HG03060 (cell line): Measurements from ENCODE around the gene GFPT2.

ENCODE experiments used
- ATAC-seq: cut with Tn5 transposase; IDR thresholded peaks from one replicate; pipeline ENCODE4 v1.9.1; 2021; ENCODE audit warnings: low read depth, moderate number of reproducible peaks; ENCODE audit not compliant: unreplicated experiment

Gene GFPT2

DNA sequence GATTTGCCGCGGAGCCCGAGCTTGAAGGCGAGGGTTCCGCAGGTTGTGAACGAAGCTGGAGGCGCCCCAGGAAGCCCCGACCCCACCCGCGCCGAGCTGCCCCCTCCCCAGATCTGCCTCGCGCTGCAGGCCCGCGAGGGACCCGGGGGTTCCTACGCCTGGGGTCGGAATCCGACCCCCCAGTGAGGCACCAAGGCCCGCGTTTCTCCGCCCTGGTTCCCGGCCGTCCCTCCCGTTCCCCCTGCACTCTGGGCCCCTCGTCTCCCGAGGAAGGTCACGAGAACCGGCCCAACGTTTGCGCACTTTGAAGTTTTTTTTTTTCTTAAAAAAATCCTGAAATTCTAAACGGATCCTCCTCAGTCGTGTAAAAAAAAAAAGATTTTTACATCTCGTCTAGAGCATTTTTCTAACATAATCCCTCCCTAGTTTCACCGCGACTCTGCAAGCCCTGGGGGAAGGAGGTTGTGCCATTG is 880 bp upstream of the GFPT2 start:
- ATAC-seq: no peak

DNA sequence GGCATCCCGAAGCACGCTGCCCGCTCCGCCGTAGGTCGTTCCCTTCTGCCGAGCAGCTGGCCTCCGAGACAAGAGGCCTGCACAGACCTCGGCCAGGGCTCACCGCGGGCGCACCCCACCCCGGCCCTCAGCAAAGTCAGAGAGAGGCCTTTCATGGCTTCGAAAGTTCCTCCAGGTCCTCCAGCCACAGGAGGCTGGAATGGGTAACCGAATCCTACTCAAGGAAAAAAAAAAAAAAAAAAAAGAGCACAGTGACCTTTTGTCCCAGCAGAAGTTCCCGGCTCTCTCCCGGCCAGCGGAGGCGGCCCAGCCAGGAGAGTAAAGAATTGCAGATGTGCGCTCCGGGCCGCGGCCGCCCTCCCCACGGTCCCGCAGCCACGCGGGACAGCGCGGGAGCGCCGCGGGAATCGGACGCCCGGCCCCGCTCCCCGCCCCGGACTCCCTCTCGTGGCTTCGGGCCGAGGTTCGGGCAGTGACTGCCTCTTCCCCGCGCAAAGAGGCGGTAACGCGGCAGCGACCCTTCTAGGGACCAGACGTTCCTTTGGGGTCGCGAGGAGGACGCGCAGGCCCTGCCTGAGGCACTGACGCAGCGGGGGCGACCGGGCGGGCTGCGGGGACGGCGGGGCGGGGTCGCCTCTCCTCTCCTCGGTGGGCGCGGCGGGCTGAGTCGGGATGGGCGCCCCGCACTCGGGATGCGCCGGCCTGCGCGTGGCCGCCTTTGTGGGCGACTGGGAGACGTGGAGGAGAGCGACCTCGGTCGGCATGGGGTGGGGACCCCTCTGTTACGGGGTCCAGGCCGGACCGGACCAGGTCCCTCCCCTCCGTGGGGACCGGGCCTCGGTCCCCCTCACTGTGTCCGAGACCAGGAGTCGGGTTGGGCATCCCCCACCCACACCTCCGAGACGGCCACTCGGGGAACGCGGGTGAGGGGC is 754 bp downstream of the GFPT2 start:
- no peak for ATAC-seq

DNA sequence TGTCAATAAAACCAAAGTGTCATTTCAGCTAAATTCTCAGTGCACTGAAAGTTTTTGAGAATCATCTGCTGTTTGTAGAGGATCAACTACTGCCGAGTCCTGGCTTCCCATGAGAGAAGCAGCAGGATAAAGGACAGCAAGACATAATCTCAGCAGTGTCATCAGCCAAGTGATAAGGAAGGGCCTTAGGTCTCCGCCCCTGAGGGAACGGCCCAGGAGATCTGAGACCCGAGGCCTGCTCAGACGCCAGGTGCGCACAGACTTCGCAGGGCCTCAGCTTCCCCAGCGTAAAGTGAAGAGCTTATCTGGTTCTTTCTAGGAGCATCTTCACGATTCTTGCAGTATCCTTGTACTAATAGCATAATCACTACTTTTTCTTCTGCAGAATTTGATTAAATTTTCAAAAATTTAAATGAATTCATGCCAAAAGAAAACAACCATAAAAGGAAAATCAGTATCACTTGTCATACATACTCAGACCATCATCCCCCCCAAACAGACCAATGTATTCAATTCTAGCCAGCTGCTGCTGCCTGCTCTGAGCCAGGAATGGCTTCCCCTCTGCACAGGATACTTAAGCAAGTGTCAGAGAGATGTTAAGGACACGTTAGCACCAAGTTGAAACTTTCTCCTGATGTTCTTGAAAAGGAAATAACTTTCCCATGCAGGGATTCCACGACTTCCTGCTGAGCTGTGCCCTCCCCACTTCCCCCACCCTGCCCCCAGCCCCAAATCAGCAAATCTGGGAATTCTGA is 2.2 kb downstream of the GFPT2 start:
- no peak for ATAC-seq

DNA sequence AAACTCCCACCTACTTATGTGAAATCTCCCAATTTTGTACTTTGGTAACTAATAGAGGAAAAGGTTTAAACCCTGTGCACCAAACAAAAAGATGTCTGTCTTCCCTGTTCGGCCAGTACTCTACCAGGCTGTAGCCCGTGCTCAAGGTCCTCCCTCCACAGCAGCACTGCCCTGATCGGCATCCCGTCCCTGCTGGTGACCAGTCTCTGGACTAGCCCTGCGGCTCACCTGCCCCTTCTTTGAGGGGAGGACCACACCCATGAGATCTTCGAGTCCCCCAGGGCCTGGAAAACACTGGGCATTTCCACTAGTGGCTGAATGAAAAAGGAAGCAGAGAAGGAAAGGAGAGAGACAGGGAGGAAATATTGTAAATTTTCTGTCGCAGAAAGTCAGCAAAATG is 2.8 kb downstream of the GFPT2 start:
- no peak for ATAC-seq

DNA sequence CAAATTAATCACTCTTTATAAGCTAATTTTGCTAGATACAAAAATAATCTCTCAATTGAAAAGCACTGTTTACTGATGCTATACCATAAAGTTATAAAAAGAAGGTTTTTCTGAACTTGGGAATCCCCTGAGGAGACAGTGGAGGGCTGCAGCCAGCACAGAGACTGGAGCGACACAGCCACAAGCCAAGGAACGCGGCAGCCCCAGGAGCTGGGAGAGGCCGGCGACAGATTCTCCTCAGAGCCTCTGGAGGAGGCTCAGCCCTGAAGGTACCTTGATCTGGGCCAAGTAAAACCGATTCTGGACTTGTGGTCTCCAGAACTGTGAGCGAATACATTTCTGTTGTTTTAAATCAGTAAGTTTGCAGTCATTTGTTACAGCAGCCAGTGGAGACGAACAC is 3.7 kb downstream of the GFPT2 start:
- no peak for ATAC-seq

DNA sequence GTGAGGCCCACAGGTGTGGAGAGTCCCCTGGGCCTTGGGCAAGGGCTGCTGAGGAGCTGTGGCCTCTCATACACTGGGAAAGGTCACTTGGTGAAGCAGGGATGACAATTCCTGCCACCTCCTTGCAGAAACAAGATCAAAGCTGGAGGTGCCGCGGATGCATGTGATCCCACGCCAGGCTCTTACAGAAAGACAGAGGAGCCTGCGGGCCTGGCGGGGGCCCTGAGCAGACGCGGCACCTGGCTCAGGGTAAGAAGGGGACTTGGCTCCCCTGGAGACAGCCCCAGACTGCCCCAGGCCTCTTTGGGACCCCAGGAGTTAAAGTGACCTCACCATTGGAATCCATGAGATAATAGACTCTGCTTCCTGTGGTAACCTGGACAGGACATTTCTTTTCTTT is 4.8 kb downstream of the GFPT2 start:
- no peak for ATAC-seq

DNA sequence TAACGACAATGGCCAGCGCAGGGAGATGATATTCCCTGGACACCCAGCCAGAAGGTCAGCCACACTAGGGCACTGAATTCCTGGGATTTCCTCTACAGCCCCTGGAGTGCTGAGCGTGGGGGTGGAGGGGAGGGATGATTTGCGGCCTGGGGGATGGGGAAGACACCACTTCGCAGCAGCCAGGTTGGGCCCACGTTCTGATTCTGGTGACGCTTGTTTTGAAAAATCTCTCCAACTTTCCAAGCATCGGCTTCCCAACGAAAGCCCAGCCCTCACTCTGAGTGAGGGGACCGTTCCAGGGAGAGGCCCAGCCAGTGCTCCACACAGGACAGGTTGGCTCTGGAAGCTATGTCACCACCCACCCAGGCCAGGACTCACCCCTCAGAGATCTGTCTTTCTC is 5.4 kb downstream of the GFPT2 start:
- ATAC-seq: no peak

DNA sequence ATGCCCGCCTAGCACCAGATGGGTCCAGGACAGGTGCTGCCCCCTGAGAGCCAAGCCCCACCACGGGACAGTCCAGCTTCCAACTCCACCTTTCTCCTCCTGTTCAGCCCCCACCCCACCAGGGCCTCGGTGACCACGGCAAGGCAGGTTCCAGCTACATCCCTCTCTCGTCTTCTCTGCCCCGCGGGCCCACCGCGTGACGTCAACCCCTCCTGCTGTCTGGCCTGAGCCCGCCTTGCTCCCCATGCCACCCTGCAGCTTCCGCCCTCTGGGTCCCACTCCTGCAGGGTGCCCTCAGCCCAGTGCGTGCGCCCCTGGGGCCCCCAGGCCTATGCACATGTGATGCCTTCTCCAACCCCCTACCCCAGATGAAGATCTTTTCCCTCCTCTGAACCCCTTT is 6.8 kb downstream of the GFPT2 start:
- no peak for ATAC-seq

DNA sequence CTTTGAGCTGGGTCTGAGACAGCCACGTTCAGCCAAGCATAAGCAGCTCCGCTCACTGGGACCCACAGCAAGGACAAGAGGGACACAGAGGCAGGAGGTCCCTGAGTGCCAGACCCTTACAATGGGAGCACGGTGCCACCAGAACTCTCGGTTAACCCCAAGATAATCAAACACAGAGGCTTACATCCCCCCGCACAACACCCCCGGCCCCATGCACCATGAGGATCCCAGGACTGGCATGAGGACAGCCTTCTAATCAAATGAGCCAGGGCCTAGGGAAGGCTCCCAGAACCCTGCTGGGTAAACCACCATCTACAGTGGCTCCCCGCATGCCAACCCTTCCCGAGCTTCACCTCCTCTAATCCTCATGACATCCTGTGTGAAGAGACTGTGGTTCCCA is 7.4 kb downstream of the GFPT2 start:
- no peak for ATAC-seq

DNA sequence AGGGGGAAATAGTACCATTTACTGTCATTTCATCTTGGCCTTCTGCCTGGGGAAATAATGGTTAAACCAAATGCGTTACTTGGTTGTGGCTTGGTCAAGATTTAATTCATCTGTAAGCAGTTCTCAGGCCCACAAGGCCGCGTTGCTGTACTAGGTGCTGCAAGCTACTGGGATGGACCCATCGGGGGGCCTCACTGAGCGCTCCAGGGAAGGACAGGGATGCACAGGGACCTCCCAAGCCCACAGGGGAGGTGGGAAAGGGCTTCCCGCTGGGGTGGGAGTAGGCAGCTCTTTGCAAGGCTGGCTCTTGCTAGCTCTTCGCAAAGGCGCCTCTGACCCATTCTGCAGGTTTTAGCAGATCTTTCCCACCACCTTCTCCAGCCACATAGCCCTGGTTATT is 8.0 kb downstream of the GFPT2 start:
- no peak for ATAC-seq

DNA sequence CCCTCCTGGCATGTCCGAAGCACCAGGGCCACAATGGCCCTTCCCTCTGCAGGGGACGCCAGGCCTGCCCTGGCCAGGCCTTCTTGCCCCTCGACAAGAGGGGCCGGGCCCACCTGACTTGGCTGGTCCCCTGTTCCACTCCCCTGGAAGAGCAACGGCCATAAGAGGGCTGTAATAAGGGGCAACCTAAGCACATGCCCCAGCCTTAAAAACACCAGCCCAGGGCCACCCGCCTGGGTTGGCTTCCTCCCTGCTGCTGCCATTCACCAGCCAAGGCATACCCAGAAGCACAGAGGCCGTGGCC is 8.5 kb downstream of the GFPT2 start:
- ATAC-seq: no peak

DNA sequence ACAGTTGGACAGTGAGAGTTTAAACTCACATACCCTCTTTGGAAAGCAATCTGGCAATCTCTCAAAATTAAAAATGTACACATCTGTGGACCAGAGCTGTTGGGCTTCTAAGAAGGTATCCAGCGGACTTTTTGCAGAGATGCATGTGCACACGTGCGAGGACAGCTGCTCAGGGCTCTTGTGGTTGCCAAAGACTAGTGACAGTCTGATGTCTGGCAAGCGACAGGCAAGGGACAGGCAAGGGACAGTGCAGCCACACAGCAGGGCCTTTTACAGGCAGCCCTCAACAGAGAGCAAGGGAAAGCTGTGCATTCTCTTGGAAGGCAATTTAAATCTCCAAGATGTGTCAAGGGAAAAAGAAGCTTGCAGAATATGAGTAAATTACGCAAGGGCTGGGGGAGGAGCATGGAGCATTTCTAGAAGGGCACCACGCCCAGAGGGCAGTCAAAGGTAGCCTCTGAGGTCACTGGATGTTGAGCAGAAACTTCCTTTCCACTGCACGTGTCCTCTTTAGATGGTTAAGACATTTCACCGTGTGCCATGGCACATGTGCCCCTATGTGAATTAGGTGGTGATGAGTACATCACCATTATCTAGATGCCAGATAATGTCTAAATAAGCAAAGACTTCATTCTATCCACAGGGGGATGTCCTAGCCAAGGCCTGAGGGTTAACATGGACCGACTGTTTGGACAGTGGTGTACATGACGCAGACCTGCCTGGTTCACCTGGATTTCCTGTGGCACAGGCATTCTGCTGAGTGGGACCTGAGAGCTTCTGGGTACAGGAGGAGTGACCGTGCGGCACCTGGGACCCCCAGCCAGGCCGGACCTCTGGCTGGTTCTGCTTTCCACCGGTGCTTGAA is 9.1 kb downstream of the GFPT2 start:
- ATAC-seq: no peak

DNA sequence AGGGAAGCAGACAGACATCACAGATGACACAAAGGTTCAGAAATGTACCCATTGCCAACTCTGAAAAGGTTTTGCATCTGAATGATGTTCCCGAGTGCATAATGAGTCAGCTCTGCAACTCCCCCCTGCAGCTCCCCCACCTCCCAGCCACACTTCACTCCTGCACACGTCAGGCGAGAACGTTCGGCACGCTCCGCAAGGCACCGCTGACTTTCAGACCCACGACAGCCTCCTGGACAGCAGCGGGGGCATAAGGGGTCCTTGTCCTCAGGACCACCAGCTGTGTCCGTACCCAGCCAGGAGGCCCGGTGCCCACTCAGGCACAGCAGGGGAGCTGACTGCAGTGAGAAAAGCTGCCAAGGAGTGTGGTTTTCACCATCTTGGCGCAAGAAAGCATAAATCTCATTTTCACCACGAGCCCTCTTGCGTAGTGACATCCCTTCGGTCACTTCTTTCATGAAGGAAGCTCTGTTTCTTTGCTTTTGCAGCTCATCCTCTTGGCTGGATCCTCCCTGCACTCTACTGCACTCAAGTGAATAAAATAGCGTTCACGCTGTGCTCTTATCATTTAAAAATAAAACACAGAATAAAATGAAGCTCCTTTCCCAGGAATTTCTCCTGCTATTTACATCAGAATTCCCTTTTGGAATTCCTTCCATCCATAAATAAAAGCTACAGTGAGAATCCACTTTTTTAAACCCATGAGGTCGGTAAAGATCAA is 9.9 kb downstream of the GFPT2 start:
- no peak for ATAC-seq

DNA sequence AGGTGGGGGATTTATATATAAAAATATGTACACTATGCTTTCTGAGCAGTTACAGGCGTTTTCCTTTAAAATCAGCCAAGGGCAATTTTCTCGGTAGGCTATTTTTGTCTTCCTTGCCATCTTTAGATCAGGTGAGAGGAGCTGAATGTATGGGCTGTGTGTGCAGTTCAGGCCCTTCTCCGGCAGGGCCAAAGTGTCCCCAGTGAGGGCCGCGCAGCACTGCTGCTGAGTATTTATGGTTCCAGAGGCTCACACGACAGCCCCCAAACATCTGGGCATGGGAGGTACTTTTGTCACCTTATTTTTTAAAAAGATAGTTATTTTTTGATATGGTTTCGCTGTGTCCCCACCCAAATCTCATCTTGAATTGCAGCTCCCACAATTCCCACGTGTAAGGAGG is 11.5 kb downstream of the GFPT2 start:
- ATAC-seq: no peak

DNA sequence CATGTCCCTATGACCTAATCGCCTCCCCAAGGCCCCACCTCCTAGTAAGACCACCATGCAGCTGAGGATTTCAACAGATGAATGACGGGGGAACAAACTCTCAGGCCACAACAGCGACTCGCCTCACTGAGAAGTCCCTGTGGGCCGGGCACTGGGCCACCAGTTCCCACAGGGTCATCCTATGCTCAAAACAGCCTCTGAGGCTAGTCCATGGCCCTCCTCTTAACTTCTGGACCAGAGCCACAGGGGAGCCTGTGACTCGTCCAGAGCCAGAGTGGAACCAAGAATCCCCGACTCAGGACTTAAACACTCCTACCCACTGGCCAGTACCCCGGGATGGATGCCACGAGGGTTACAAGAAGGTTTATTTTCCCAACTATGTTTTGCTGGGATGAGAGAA is 12.3 kb downstream of the GFPT2 start:
- ATAC-seq: no peak

DNA sequence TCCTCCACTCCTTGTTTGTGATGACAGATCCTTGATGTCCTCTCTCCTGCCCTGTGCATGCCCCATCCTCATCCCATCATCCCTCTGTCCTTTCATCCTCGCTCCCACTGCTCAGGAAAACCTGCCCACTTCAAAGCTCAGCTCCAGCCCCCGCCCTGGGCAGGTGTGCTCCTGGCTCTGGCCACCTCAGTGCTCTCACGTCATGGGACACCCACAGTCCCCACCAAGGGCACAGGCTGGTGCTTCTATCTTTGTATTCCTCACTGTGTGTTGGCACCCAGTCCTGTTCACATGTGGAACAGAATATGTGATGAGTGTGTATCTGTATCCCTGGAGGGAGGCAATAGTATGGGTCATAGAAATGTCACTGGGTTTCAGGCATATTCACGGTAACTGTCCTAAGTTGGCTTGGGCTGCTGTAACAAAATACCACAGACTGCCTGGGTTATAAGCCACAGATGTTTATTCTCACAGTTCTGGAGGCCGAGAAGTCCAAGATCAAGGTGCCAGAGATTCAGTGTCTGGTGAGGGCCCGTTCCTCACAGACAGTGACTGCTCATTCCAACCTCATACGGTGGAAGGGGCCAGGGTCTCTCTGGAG is 13.5 kb downstream of the GFPT2 start:
- ATAC-seq: no peak

DNA sequence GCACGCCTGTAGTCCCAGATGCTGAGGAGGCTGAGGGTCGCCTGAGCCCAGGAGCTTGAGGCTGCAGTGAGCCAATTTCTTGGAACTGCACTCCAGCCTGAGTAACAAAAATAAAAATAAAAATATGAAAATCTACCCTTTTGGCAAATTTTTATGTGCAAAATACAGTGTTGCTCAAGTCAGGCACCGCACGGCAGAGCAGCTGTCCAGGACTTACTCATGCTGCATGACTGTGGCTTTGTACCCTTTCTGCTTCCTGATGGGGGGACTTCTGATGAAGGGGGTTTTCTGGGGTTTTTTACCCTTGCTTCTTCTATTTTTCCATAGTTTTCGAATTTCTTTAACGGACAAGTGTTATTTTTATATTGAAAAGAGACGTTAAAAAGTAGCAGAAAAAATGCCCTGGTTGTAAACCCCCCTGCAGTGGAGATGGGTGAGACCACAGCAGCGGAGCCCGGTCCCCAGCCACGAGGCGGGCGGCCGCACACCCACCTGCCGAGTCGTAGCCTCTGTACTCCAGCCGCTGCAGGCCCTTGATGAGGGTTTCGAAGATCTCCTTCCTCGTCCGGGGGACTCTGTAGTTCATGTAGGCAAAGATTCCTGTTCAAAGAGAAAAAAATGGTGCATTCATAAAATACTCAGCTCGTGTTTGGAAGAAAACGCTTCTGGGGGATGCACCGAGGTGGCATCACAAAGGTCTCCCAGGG is 15.0 kb downstream of the GFPT2 start:
- ATAC-seq: no peak

DNA sequence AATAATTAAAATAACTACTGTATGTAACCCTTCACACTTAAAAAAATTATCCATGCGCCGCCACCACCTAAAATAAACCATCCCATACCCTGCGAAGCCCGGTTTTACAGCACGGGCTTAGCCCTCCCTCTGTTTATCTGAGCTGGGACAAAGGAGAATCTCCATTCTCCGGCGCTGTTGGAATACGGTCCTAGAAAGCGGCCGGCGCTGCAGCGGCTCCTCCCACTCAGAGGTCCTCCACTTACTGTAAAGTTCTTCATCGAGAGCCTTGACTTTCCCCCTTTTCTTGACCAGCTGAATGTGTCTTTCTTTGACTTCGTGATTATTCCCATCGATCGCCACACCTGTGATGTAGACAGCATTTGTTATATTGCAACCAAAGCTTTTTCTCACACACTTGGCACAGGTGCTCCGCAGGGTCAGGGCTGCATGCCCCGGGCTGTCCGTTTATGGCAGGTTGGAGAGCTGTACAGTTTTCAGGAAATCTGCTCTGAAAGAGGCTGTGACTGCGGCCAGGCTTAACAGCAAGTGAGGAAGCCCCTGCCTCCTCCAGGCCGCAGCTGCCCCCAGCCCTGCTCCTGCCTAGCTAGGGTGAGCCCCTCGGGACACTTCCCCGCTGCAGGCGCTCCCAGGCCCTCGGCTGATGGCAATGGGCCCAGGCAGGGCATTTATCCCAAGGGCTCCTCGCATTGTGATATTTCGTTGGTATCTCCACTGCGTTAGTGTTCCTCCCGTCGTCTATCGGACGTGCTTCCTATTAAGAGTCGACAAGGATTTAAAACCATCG is 16.7 kb downstream of the GFPT2 start:
- ATAC-seq: no peak
